ENCODE measurements around the gene SNRPF.

DNA sequence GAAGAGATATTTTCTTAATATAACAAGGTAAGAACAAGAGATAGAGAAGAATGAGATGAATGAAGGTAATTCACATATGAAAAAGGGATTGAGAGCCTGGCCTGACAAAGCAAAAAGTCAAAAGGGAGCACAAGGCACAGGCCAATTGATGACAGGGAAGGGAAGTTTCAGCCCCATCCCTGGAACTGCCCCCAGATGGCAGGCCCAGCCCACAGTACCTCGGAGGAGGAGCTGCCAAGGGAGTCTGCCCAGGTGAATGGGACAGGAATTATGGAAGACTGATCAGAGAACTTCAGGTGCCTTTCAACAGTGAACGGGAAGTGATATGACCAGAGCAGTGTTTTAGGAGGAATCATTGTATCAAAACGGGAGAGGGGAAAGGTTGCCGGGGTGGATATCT lies 15.7 kb downstream of the SNRPF start:
- TF ChIP-seq, protein P1, sequence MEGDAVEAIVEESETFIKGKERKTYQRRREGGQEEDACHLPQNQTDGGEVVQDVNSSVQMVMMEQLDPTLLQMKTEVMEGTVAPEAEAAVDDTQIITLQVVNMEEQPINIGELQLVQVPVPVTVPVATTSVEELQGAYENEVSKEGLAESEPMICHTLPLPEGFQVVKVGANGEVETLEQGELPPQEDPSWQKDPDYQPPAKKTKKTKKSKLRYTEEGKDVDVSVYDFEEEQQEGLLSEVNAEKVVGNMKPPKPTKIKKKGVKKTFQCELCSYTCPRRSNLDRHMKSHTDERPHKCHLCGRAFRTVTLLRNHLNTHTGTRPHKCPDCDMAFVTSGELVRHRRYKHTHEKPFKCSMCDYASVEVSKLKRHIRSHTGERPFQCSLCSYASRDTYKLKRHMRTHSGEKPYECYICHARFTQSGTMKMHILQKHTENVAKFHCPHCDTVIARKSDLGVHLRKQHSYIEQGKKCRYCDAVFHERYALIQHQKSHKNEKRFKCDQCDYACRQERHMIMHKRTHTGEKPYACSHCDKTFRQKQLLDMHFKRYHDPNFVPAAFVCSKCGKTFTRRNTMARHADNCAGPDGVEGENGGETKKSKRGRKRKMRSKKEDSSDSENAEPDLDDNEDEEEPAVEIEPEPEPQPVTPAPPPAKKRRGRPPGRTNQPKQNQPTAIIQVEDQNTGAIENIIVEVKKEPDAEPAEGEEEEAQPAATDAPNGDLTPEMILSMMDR (conservative IDR thresholded peaks at IDR 0.05; ENCODE audit: low read depth, low read length), result no peak
- TF ChIP-seq EZH2 (IDR thresholded peaks at IDR 0.05; ENCODE audit: borderline replicate concordance, low read depth, low read length, poor library complexity, severe bottlenecking), result no peak

Data from A673 (cell line).